AML-193 (cell line): Measurements from ENCODE around the gene TPD52L1.

Source experiments
- DNase-seq, 2 experiments: peaks; one replicate each; lab custom pipeline; 2025; lab: John Stamatoyannopoulos, UW

TPD52L1 gene

DNA sequence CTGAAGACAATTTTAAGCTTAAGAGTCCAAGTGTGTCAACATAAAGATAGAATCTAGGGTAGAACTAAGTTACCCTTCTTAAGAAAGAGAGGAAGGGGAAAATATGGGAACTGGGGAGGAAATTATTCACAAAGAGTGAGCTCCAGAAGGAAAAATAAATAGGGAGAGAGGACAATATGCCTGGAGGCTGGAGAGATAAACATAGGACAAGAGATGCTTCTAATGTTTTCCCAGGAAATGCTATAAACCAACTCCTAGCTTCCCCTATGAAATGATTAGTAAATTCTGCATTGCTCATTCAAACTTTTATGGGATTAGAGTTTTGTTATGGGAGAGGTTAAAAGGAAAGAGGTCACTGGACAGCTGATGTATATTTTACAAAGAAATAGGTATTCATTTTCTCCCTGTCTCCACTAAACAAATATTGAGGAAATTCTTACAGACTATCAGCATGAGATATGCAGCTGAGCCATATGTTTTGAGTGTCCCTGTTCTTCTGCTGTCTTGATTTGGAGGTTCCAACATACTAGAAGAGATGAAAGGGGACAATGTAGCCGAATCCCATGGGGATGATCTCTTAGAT is 22.0 kb downstream of the TPD52L1 start:
- DNase-seq = no peak

DNA sequence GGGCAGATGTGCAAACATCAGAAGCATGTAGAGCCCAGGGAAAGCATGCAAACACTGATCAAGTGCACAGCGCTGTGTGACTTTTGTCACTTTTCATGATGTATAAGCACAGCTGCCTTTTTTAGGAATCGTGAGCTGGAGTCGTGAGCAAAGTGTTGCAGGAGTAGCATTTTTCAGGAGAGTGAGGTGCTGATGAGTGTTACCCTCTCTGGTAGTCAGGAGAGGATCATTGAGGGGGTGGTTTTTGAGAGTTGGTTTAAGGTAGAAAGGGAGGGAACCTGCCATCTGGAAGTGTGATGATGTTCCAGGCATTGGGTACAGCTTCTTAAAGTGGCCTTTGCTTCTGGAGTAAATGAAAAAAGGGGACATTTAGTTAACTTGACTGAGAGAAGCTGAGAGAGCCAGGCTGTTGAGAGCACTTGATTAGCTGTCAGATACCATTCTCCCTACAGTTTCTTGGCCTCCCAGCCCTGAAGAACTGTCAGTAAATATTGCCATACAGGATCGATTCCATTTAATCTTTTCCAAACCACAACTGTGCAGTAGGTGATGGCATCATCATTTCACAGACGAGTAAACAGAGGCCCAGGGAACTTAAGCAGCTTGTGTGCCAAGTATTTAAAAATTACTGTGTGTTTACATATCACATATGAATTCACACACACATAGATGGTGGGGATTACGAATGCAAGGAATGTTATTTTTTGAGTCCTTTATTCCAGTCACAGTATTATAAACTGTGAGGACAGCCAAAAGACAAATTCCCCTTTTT is 28.9 kb downstream of the TPD52L1 start:
- DNase-seq = no peak

DNA sequence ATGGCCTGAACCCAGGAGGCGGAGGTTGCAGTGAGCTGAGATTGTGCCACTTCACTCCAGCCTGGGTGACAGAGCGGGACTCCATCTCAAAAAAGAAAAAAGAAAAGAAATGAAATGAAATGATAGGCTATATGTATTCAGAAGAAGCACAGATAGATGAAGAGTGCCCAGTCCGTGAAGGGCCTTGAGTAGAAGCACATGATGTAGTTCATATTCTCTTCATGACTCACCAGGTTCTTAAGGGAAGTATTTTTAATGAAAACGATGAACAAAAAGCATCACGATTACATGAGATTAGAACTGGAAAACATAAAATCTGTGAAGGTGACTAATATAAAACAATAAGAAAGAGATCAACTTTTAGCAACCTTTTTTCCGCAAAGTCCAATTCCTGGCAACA is 29.8 kb downstream of the TPD52L1 start:
- DNase-seq = no peak

DNA sequence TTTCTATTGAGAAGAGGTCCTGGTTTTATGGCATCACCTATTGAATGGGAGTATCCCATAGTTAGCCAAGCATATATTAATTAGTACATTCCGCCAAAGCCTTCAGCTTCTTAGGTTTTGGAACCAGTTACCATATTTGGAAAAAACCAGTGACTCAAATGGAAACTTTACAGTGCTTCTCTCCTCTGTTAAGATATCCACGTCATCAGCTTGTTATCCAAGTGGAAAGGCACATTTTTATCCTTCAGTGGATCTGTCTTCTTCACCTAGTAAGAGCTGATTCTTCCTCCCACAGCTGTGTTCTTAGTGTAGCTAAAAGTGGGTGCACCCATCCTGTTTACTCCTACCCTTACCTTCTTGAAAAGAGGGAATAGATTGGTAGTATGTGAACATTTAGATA is 34.5 kb downstream of the TPD52L1 start:
- DNase-seq = no peak

DNA sequence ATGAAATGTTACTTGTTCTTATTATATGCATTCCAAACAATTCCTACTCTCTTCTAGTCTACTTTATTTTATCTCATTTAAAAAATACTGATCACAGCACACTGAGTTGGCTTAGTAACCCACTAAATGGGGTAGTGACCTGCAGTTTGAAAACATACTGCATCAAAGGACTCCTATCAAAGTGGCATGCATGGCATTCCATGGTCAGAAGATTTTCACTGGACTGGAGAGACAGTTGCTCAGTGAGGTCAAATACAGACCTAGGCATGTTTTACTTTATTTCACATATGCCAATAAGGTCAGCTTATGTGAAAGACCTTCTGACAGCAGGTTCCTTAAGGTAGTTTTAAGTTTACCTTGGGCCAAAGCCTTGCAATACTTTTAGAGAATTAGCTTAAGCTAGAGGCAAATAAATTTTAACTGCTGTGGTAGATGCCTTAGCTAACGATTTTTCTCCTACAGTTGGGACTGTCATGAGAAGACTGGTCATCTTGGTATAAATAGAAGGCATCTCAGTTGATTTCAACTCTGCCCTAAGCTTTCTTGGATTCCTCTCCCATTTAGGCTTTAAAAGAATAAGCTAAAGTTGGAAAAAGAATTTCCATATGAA is 35.1 kb downstream of the TPD52L1 start:
- no peak for DNase-seq

DNA sequence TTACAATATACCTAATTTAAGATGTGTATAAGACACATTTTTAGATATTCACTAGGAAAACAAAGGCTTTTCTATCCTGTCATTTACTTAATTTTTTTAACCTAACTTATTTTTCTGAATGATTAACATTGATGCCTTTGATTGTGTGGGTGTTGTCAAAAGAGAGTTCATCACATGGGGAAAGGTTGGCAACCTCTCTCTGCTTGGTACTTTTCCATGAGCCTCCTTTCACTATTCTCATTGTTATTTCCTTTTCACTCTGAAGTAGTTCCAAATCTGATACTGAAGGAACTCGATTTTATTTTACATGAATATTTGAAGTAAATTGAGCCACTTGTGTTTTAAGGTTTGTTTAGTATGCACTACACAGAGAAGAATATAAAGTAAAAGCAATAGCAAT is 35.9 kb downstream of the TPD52L1 start:
- DNase-seq = no peak

DNA sequence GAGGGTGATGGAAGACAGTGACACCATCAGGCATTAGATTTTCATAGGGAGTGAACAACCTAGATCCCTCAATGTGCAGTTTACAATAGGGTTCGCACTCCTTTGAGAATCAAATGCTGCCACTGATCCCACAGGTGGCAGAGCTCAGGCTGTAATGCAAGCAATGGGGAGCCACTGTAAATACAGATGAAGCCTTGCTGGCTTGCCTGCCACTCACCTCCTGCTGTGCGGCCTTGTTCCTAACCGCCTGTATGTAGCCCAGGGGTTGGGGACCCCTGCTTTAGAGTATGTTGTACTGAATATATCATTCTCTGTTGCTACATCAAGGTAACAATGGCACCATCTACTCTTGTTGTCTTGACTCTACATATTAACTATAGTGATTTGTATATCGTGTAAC is 37.1 kb downstream of the TPD52L1 start:
- no peak for DNase-seq

DNA sequence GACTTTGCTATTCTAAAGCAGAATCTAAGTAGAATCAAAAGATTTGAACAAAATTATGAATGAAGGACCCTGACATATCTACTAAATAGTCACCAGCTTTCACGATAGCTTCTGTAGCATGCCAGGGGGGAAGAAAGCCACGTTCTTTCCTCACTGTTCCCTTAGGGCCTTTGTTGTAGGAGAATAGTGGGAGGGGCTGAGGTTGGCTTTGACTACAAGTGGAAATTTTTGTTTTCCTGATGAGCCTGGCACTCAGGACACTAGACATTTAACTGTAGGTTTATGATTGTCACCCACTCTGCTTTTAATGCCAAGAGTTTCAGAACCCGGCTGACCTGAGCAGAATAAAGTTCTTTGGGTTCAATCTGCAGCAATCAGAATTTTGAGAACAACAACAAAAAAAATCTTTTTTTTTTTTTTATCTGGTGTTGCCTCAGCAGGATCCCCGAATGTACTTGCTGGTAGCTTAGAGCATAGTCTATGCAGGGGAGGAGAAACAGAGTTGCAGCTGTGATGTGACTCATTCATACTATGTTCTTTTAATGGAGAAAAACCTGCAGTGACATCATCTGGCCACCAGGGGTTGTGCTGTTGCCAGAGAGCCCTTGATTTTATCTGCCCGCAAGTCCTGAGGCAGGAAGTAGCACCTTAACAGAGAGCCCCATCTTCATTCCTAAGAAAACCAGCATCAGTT is 38.5 kb downstream of the TPD52L1 start:
- DNase-seq = peak; percentile 67 to 69

DNA sequence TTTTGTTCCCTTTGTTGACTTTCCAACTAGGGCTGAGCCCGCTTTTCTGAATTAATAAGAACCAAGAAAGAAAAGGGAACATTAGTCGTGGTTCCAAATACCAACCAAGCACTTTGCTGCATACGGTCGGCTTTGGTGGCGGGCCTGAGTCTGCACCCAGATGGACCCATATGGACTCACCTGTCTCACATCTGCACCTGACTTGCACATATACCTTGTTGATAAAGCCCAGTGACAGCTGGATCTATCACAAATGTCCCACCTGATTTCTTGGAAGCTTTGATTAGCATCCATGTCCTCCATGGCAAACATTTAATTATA is 39.0 kb downstream of the TPD52L1 start:
- DNase-seq = no peak

DNA sequence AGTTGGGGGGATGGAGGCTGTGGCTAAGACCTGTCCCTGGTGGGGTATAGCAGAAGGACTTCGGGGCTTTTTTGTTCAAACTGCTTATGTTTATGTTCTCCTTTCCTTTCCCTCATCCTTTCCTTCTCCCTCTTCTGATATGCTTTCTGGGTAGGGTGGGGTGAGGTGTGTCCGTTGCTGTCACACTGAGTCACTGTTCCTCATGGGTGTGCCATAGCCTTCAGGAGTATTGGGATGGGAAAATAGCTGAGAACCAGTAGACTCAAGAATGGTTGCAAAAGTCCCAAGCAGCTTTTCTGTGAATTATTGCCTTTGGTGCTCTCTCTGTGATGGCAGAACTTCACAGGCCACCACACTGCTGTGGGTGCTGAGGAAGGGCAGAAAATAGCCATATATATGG is 39.6 kb downstream of the TPD52L1 start:
- no peak for DNase-seq

DNA sequence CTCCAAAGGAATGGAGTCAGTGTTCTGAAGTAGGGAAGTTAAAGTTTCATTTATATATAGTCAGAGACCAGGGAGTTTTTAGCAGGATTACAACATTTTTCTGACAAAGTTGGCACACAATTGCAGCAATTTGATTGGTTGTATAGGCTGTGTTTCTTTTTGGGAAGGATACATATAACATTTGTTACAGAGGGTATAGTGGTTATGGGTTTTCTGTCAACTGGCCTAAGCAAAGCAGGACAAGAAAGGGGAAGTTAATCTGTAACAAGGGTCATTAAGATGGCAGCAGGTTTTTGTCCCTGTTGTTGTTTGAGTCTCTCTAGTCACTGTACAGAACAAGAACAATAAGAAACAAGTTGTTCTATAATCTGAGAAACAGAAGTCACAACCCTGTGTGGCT is 41.4 kb downstream of the TPD52L1 start:
- peak in 1 of 2 experiments; percentile 16 for DNase-seq

DNA sequence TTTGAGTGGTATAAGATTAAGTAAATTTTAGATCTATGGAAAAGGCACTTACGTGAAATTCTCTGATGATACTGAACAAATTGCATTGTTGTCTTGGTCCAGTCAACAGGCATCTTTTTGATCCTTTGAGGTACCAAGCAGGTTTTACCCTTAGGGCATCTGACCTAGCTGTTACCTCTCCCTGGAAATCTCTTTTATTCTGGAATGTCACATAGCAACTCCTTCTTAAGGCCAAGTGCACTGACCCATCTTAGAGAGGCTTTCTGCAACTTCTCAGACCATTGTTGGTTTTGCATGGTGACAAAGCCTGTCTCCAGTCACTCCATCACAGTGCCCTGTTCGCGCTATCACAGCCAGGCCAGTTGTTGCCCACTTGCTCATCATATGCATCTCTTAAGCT is 42.0 kb downstream of the TPD52L1 start:
- DNase-seq = no peak

DNA sequence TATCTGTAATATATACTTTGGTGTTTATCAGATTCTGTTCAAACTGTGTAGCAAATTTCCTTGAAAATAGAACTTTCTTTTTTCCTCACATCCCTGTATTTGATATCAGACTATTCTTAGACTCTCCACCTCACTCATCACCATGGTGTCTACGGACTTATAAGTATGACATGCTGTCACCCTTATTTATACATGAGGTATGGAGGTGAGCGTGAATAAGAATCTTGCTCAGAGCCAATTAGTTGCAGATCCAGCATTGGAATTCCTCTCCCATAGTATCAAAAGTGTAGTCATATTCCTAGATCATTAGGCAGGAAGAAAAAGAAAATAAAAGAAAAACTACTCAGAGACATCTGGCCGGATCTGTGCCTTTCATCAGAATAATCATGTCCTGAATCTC is 43.0 kb downstream of the TPD52L1 start:
- DNase-seq = no peak

DNA sequence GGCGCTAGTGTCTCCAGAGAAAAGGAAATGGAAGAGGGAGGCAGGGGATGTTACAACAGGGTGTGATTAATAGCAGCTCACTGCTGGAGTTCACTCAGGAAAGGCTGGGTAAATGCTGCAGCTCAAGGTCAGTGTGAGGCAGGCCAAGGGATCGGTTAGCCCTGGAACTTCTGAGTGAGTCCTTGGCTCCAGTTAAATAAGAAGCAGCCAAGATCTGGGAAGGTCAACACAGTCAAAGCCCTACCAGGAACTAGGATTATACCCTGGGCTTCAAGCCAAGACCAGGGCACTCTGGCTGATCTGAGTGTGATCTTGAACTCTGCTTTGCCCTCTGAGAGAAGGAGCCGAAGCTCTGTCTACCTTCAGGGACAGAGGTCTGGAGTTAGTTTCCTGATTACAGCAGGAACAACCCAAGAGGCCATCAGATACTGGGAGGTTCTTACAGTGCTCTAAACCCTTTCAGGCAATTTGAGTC is 44.3 kb downstream of the TPD52L1 start:
- no peak for DNase-seq

DNA sequence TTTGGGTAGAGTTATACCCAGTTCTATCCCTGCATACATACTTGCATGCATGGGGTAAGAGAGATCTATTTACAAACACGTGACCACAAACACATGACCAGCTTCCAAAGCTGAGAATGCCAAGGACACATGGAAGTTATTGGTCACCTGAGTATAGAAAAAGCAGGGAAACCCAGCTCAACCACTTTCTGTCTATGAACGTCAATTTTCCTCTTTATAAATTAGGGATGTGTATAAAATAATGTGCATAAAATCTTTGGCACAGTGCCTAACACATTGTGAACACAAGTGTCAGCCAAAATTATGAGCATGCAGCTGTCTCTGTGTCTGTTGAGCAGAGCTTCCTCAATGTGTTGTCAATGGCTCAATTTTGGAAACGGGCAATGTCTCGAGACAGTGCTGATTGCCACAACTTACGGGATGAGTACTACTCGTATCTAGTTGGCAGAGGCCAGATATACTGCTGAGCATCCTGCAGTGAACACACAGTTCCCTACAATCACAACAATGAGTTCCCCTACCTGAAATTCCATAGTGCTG is 44.9 kb downstream of the TPD52L1 start:
- DNase-seq = no peak

DNA sequence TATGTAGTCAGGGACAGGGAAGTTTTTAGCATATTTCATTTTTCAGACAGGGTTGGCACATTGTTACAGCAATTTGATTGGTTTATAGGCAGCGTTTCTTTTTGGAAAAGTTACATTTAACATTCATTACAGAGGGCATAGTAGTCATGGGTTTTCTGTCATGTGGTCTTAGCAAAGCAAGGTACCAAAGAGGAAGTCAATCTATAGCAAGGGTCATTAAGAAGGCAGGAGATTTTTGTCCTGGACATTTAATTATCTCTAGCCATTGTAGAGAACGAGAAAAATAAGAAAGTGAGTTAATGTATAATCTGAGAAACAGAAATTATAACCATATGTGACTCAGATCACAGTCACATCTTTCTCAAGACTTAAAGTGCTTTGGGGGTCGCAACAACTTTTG is 47.4 kb downstream of the TPD52L1 start:
- no peak for DNase-seq

DNA sequence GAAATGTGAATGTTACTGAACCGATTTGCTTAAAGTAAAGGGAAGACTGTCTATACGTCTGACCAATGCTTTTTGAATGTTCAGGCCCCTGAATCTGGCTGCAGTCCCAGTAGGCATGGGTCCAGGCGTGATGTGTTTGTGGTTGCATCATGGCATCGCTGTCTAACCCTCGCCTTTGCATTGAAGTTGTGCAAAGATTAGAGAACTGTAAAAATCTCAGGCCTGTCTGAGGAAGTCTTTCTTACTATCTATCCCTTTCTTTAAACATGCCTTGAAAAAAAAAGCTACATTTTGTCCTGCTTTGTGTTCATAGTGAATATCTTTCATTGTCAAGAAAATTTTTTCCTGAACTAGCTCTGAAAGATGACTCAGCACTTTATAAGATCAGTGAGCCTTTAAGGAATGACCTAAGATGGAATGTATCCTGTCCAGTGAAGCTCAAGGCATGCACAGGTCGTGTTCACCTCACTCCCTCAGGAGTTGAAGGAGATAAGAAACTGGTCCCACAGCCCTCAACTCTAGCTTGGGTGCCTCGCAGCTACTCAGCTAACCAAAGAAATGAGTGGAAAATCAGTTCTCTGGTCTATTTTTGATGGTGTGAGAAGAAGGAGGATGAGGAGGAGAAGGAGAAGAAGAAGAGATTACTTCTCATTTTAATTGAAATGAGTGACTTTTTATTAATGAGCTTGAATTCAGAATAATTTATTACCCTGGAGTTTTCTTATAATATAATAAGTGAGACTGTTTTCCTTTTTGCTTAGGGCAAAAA is 48.6 kb downstream of the TPD52L1 start:
- DNase-seq = no peak

DNA sequence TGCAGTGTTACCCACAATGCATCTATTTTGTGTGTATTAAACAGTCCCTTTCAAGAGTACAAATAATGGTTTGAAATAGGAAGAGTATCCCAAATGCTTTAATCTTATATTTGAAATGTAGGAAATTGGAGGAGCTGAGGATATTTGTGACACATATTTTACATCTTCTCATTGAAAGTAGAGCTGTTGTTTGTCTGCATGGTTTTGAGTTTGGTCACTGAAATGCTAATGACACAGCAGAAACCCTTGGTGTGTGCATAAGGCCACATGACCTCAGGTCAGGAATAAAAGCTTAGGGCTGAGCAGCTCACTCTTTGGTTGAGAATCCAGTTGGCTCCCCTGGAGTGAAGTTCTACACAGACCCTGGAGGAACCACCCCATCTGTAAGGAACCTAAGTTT is 49.8 kb downstream of the TPD52L1 start:
- DNase-seq = no peak

DNA sequence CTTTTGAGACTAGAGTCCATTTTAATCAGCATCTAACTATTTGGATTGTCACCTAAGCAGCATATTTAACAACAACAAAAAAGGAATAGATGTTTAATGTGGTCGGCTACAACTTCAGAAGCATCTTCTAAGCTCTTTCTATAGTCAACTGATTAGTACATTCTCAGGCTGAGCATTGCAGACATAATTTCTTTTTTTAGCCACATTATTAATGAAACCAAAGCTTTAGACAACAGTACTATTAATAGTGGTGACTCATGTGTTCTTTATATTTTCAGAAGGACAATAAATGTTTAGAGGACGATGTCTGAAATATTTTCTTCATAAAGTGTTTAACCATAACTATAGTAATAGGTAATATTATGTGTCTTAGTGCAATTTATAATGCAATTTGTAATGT is 52.4 kb downstream of the TPD52L1 start:
- no peak for DNase-seq

DNA sequence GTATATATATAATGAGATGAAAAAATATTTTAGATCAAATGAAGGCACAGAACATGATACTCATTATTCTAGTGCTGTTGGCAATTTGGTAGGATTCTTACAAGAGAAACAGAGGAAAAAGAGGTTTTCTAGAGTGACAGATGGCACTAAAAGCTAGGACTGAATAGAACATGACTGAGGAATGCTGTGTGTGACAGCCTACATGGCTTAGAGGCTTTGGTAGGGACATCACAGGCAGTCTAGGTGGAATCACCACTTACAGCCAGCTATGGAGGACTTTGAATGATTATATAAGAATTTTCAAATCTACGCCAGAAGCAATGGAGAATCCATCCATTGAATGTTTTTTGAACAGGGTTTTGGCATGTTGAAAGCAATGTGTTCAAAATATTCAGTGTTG is 52.8 kb downstream of the TPD52L1 start:
- DNase-seq = no peak

DNA sequence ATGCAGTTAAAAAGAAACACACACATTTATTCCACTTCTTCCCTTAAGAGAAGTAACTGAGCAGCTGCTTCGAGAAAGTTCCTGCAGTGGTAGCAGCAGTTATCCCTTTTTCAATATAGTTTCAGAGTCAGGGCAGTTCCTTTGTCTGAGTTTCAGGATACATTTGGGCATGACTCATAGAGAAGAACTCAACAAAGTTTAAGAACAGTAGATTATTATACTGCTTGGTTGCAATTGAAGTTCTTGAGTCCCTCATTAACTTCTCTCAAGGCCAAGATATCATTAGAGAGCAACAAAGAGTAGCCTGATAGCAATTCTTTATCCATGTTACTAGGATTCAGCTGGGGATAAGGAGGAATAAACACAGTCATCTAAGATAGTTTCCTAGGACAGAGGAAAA is 54.4 kb downstream of the TPD52L1 start:
- no peak for DNase-seq
